HEK293 (cell line): ENCODE measurements around the gene ZNF587B.

Source experiments
- CTCF ChIP-seq: fragments of 450-650 bp; formaldehyde crosslinking; IDR thresholded peaks from 2 replicates; pipeline ENCODE4 v1.5.1; 2016; ENCODE audit warnings: missing biosample characterization, missing genetic modification characterization
- KLF9 ChIP-seq: fragments of 450-650 bp; formaldehyde crosslinking; IDR thresholded peaks from 2 replicates; pipeline ENCODE4 v1.5.1; 2016; ENCODE audit warnings: missing biosample characterization, missing genetic modification characterization, low read depth
- ZBTB10 ChIP-seq: fragments of 450-650 bp; formaldehyde crosslinking; IDR thresholded peaks from 2 replicates; pipeline ENCODE4 v1.5.1; 2016; ENCODE audit warnings: missing biosample characterization, missing genetic modification characterization
- ZNF311 ChIP-seq: fragments of 450-650 bp; formaldehyde crosslinking; IDR thresholded peaks from 2 replicates; pipeline ENCODE4 v1.5.1; 2017; ENCODE audit warnings: missing biosample characterization, missing genetic modification characterization, borderline replicate concordance
- ZNF596 ChIP-seq: fragments of 450-650 bp; IDR thresholded peaks from 2 replicates; pipeline ENCODE4 v1.5.0; 2018; ENCODE audit warnings: missing biosample characterization, mild to moderate bottlenecking, missing genetic modification characterization, moderate library complexity

- TF ChIP-seq ZNF311 (tag by site-specific recombination): no peak
- no peak for TF ChIP-seq ZNF596
- no peak for TF ChIP-seq CTCF (tag by site-specific recombination)
- TF ChIP-seq ZBTB10: no peak
- no peak for TF ChIP-seq KLF9 (tag by site-specific recombination)
These were observed 26.9 kb upstream of the ZNF587B start for GRCh38 chr19:57803265-57803593.
